Brain pericyte (primary cell): Measurements from ENCODE around the gene PANX3.

ENCODE experiments used
- DNase-seq: peaks from one replicate; pipeline ENCODE4 v3.0.0-alpha.2; 2012; ENCODE audit warnings: low read depth, low spot score

The PANX3 gene

GRCh38 chr11:124612567-124613246 lies 1.5 kb downstream of the PANX3 start:
- no peak for DNase-seq

DNA sequence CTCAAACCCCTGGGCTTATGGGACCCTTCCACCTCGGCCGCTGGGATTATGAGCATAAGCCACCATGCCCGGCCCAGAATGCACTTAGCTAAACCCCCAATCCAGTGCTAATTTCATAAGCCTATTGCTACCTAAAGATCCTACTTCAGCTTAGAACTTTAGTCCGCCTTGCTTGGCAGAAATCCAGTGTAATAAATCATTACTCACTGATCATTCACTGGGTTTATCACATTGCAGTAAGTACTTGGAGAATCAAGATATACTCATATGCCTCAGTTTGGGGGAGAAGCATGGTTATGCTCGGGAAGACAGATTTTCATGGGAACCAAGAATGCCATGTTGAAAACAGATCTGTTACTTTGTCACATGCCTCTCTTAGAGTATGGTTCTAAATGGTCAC lies 7.6 kb downstream of the PANX3 start:
- DNase-seq, result no peak

- DNase-seq, result peak; percentile 65
Measured at GRCh38 chr11:124622531-124623451, 11.6 kb downstream of the PANX3 start, which contains the start of gene TBRG1. TSS of gene TBRG1 (plus strand) at chr11:124622864. CDS start at chr11:124623084, 220 bp downstream.

GRCh38 chr11:124623861-124624525 lies 12.8 kb downstream of the PANX3 start:
- DNase-seq, result no peak

- DNase-seq, result no peak
Measured at GRCh38 chr11:124625504-124626168, 14.4 kb downstream of the PANX3 start.

- no peak for DNase-seq
Measured at GRCh38 chr11:124627546-124627945, 16.3 kb downstream of the PANX3 start.

DNA sequence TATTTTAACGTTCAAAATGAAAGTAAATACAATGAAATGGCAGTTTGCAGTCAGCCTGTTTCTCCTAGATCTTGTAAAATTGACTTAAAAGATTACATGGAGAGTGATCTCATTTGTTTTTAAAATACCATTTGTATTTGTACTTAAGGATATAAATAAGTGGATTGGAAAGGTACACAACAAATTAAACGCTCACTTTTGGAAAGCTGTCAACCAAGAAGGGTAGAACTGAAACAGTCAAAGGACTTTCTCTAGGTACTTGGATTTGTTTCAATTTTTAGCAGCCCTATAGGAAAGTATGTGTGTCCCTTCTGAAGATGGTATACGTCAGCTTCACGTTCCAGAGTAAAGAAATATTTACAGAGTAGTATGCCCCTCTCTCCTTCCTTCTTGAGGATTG lies 18.7 kb downstream of the PANX3 start:
- DNase-seq, result no peak

DNA sequence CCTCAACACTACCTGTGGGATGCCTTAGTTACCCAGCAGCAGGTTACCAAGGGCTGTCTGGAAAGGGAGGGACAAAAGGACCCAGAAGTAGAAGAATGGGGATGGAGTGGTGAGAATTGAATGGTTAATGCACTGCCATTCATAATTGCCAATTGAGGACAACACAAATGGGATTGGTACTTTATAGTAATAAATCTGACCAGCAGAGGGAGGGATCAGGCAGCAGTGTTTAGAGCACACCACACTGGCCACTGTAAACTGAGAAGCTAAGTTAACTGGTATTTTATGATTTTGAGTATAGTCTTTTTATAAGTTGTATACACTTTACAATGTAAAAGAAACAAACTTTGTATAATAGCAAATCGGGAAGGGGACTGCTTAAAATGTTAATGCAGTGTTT lies 22.1 kb downstream of the PANX3 start:
- no peak for DNase-seq

GRCh38 chr11:124635932-124636331 lies 24.7 kb downstream of the PANX3 start:
- no peak for DNase-seq

GRCh38 chr11:124638500-124638899 lies 27.3 kb downstream of the PANX3 start:
- no peak for DNase-seq

DNA sequence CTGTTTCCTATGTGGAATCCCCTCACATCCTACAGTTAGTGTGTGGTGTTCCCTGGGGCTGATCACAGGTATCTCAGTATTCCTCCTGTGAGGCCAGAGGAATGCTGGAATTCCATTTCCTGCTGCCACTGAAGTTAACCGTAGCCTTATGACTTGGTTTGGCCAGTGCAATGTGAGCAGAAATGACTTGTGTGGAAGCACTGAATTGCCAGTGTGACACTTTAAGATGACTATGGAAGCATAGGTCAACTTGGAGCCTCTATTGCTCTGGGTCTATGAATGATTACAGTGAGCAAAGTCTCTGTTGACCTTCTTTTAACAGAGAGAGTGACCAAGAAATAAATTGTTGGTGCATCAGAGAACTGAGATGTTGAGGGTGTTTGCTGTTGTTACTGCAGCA lies 28.0 kb downstream of the PANX3 start:
- DNase-seq, result no peak

DNA sequence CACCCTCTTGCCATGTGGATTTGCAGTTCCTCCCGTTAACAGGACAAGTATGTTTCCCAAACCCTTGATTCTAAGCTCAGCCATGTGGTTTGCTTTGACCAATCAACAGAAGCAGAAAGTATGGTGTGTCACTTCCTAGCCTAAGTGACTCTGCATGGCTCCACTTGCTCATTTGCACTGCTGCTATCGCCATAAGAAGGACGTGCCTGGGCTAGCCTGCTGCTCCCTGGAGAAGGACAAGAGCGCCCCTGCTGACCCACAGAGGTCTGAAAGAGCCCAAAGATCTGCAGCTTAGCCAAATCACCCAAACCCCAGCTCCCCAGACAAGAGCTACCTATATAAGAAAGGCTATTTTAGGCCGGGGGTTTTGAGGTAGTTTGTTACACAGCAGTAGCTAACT lies 29.4 kb downstream of the PANX3 start:
- DNase-seq, result no peak

DNA sequence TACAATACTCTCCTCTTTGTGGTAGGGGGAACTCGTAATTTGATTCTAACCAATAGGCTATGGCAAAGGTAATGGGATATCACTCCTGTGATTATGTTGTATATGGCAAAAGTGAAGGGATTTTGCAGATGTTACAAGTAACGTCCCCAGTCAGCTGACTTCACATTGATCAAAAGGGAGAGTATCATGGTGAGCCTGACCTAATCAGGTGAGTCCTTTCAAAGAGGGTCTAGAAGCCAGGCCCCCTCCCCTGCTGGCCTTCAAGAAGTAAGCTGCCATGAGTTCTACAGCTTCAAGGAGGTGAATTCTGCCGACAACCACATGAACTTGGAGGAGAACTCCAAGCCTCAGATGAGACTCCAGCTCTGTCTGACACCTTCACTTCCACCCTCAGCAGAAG lies 31.4 kb downstream of the PANX3 start:
- no peak for DNase-seq

DNA sequence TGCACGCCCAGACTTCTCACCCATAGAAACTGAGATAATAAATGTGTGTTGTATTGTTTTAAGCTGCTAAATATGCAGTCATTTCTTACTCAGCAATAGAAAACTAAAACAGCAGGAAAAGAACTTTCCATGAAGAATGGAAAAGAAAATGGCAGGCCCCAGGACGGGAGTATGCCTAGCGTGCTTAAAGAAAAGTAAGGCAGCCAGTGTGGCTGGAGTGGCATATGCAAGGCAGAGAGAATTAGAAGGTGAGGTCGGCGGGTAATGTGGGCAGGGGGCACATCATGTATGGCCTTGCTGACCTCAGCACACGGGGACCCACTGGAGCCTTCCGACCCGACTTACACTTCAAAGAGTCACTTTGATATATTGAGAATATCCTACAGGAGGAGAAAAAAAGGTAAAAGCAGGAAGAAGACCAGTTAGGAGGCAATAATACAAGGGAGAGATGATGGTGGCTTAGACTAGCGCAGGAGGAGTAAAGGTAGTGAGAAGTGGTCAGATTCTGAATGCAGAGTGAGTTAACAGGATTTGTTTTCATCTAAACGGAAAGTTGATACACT lies 31.9 kb downstream of the PANX3 start:
- no peak for DNase-seq

DNA sequence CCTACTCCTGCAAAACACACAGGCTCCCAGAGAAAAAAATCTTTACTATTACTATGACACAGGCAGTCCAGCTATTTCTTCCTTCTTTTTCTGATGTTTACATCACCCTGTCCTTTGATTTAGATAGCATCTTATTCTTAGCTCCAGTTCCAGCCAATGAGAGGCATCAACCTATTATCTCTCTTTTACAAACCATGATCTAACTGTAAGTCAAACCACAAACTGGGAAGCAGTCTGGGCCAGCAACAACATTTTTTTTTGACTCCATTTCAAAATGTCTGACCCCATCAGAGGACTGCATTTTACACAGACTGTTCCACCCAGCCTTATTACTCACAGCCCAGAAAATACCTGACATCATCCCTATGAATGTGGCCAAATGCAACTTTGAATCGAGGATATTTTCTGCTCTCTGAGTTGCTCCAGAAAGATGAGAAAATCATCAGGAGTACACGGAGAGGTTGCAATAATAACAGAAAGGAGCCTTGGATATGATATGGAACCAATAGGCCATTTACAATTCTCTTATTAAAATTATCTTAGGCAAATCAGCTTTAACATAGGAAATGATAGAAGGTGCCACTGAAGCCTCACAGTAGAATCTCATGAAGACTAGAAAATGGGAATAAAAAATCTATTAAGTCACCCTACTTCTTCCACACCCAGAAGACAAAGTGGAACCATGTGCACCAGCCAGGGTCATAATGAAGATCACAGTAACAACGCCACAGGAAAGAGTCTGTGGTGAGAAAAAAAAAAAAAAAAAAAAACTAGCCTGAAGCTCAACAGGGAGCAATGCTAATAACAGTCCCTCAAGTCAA lies 32.6 kb downstream of the PANX3 start:
- DNase-seq, result no peak

GRCh38 chr11:124644426-124645280 lies 33.4 kb downstream of the PANX3 start:
- peak; percentile 37 for DNase-seq

DNA sequence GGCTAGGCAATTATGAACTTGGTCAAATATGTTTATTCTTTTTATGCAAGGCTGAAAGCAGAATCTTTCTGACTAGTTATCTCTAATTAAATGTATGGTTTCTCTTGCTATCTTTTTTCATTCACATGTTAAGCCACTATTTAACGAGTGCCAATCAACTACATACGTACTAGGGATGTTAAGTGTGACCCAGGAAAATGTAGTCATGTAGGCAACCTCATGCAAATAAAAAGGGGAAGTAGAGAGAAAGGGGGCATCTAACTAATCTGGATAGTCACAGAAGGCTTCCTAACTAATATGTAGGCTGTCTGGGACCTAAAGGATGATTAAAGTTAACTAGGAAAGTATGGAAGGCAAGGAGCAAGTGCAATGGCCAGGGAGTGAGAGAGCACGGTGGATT lies 34.9 kb downstream of the PANX3 start:
- no peak for DNase-seq

DNA sequence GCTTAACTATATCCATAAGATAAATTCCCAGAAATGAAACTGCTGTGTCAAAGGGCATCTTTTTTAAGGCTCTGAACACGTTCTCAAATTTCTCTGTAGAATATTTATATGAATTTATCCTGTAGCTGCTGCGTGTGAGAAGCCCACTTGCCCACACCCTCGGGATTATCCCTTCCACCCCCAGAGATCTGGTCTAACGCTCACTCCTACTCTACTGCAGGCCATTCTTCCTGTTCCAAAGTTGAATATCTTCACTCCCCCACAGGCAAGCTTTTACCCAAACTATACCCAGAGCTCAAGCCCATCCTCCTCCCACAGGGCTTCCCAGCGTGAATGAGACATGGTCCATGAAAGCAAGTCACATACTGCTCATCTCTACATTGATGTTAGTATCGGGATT lies 37.4 kb downstream of the PANX3 start:
- DNase-seq, result no peak

DNA sequence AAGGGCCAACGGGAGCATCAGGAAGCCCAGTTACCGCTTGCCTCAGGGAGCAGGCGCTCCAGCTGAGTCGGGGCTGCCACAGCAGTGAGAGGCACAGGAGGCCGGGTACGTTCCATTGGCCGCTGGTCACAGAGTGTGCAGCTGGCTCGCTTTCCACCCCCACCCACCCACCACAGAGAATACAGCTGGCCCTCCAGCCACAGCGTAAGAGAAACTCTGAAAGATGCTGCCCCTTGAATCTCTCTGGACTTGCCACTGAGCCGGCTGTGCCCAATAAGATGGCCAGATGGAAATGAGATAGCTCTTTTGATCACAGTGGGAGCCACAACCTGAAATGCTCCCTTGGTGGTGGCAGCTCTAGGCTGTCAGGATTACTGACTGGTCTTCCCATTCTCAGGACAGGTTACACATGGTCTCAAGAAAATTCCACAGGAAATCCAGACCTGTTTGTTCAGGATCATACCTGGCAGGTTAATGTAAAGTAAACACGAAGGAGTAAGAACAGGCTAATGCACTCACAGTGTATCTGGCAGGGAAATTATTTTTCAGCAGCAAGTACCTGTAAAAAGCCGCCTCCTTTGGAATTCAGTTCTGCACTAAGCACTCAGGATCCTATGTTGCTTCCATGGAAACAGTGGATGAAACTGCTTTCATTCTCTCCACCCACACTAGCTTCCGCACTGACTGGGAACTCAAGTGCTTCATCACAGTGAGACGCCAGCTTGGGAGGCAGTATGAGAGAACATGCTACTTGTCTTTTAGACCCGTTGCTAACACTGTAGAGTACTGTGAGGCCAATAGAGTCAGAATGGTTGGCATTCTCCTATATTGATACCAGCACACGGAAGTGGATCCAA lies 45.8 kb downstream of the PANX3 start:
- no peak for DNase-seq
